Endothelial cell of umbilical vein (primary cell): ENCODE results near the gene COL23A1.

Source experiments
- POLR2A ChIP-seq: IDR thresholded peaks from 2 replicates; pipeline ENCODE4 v1.6.1; 2012; ENCODE audit warnings: low read depth, mild to moderate bottlenecking, control low read depth, low read length
- TF ChIP-seq, protein P1 (sequence below), 2 donors: IDR thresholded peaks; 1 replicate in 1 of 2; 2 replicates in 1 of 2; pipeline ENCODE4 v1.5.1; 2011; ENCODE audit warnings: low read length in 2 of 2, mild to moderate bottlenecking in 2 of 2, moderate library complexity in 2 of 2, control low read depth in 1 of 2, inconsistent platforms in 1 of 2, low read depth in 1 of 2; ENCODE audit not compliant: insufficient read depth in 1 of 2; ENCODE audit errors: extremely low read depth in 1 of 2
- TF ChIP-seq, protein P2 (sequence below): IDR thresholded peaks from 2 replicates; pipeline ENCODE4 v1.6.1; 2011; ENCODE audit not compliant: insufficient read depth, insufficient read length

DNA sequence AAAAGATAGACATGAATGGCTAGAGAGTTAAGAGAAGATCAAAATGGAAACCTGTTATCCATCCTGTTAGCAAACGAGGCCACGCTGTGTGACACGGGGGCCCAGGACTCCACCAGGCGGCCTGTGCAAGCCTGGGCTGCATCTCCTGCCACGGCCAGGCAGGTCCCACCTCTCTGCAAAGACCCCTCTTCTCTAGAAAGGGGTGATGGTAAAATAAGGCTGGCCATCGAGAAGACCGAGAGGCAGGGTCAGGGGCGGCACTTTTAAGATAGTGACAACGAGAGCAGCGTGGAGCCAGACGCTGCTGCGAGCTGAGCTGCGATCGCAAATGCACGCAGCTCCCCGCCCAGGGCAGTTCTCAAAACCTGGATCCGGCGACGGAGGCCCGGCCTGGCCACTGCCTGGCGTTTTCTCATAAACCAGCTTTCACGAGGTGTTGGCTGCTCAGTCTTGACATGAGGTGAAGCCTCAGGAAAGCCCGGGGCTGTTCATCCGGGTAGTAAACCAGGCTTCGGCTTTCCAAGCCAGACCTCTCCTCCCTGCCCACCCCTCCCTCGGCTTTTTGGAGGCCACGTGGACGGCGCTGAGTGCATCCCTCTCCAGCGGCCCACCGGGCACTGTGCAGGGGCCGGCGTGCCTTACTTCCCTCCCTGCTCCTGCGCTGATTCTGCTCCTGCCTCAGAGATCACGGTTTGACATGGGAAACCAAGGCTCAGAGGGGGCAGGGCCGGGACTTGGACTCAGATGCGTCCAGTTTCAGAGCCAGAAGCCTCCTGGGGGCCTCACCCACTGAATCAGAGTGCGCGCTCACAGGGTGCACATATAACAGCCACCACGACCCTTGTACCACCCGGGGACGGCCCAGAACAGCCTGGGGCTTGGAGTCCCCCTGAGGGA lies 206.0 kb downstream of the COL23A1 start:
- TF ChIP-seq, protein P1, sequence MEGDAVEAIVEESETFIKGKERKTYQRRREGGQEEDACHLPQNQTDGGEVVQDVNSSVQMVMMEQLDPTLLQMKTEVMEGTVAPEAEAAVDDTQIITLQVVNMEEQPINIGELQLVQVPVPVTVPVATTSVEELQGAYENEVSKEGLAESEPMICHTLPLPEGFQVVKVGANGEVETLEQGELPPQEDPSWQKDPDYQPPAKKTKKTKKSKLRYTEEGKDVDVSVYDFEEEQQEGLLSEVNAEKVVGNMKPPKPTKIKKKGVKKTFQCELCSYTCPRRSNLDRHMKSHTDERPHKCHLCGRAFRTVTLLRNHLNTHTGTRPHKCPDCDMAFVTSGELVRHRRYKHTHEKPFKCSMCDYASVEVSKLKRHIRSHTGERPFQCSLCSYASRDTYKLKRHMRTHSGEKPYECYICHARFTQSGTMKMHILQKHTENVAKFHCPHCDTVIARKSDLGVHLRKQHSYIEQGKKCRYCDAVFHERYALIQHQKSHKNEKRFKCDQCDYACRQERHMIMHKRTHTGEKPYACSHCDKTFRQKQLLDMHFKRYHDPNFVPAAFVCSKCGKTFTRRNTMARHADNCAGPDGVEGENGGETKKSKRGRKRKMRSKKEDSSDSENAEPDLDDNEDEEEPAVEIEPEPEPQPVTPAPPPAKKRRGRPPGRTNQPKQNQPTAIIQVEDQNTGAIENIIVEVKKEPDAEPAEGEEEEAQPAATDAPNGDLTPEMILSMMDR (IDR thresholded peaks at IDR 0.05; ENCODE audit: extremely low read depth in 1 of 2, insufficient read depth in 1 of 2, low read depth in 1 of 2, low read length in 2 of 2): no peak
- no peak for TF ChIP-seq POLR2A
- TF ChIP-seq, protein P2, sequence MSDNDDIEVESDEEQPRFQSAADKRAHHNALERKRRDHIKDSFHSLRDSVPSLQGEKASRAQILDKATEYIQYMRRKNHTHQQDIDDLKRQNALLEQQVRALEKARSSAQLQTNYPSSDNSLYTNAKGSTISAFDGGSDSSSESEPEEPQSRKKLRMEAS: no peak
